Uterus (tissue), 4 donors: ENCODE results near the gene GUCA2A. TPM values are rescaled to one million over a fixed set of nuclear protein-coding genes. Genes with fewer than 3 reads are reported as not detected.

Experiments
- DNase-seq, 2 donors: peaks; one replicate each; pipeline ENCODE4 v3.0.0-alpha.2; 2019 to 2020
- H3K27ac ChIP-seq, 2 donors: fragments of 200-600 bp; sonication (generic); 1 replicate in 1 of 2; 2 replicates in 1 of 2; pipeline ENCODE4 v1.5.1; 2016 to 2018
- H3K27me3 ChIP-seq, 2 donors: fragments of 200-600 bp; sonication (generic); one replicate each; pipeline ENCODE4 v1.5.1; 2018 to 2019; ENCODE audit warnings: control low read depth in 1 of 2
- H3K36me3 ChIP-seq, 2 donors: fragments of 200-600 bp; sonication (generic); one replicate each; pipeline ENCODE4 v1.5.1; 2019; ENCODE audit warnings: control low read depth in 1 of 2
- H3K4me1 ChIP-seq, 2 donors: fragments of 200-600 bp; sonication (generic); one replicate each; pipeline ENCODE4 v1.5.1; 2018 to 2019; ENCODE audit warnings: control low read depth in 1 of 2
- H3K4me3 ChIP-seq, 2 donors: fragments of 200-600 bp; sonication (generic); 1 replicate in 1 of 2; 2 replicates in 1 of 2; pipeline ENCODE4 v1.5.1; 2018 to 2019; ENCODE audit warnings: mild to moderate bottlenecking in 1 of 2
- H3K9me3 ChIP-seq, 2 donors: fragments of 200-600 bp; sonication (generic); one replicate each; pipeline ENCODE4 v1.5.1; 2019; ENCODE audit warnings: control low read depth in 1 of 2
- CTCF ChIP-seq, 4 experiments: fragments of 200-600 bp in 2 of 4; fragments of 450-650 bp in 2 of 4; sonication (generic) in 2 of 4; IDR thresholded peaks; one replicate each; pipeline ENCODE4 v1.5.1; 2016 to 2019; ENCODE audit warnings: antibody characterized with exemption in 4 of 4, mild to moderate bottlenecking in 2 of 4, moderate library complexity in 1 of 4
- POLR2A ChIP-seq, 2 donors: fragments of 450-650 bp; IDR thresholded peaks; one replicate each; pipeline ENCODE4 v1.6.1; 2016; ENCODE audit warnings: antibody characterized with exemption in 2 of 2, mild to moderate bottlenecking in 1 of 2, moderate library complexity in 1 of 2
- intact Hi-C: fragments of 100-400 bp; cut with DNase I; formaldehyde crosslinking; loops from one replicate; pipeline ENCODE4 v1.15.1; 2023; ENCODE audit warnings: low total_unique reads
- total RNA-seq, 4 donors: library from RNA; depleted of rRNA in 3 of 4; stranded (reverse); fragments of >200 nt in 3 of 4; gene quantifications; one replicate each; pipeline versions ENCODE4 v1.1.0 to v1.2.4, GENCODE V29; 2014 to 2023
- donor health status: DM: yes; HTN: yes; CAD: no.

Gene GUCA2A
- total RNA-seq, 4 donors from 2014 or later: not detected

GRCh38 chr1:42173155-42173933 is 8.8 kb upstream of the GUCA2A start:
- H3K9me3 ChIP-seq: no peaks in the 10 kb centered on the region
- no peaks in the 10 kb centered on the region for H3K27me3 ChIP-seq
- TF ChIP-seq CTCF (IDR thresholded peaks at IDR 0.05): peak; percentile 77 to 92 (median 81)
- TF ChIP-seq POLR2A (IDR thresholded peaks at IDR 0.05): no peak
- H3K4me3 ChIP-seq: no peak overlapping the region
- H3K36me3 ChIP-seq: no peaks in the 10 kb centered on the region
- H3K27ac ChIP-seq: no peak overlapping the region
- no peaks in the 10 kb centered on the region for H3K4me1 ChIP-seq
- intact Hi-C loops: no loop called here
- DNase-seq: peak; percentile 51

GRCh38 chr1:42172381-42173133 is 8.0 kb upstream of the GUCA2A start:
- peak in 1 of 2 donors; percentile 32 for DNase-seq
- TF ChIP-seq CTCF (IDR thresholded peaks at IDR 0.05) (no peak), POLR2A (IDR thresholded peaks at IDR 0.05) (no peak)
- Histone ChIP-seq H3K9me3 (no peaks in the 10 kb centered on the region), H3K4me3 (no peak overlapping the region), H3K36me3 (no peaks in the 10 kb centered on the region), H3K27me3 (no peaks in the 10 kb centered on the region), H3K4me1 (no peaks in the 10 kb centered on the region), H3K27ac (peak overlapping the region in 1 of 2 donors; percentile 8)
- intact Hi-C loops: no loop called here

DNA sequence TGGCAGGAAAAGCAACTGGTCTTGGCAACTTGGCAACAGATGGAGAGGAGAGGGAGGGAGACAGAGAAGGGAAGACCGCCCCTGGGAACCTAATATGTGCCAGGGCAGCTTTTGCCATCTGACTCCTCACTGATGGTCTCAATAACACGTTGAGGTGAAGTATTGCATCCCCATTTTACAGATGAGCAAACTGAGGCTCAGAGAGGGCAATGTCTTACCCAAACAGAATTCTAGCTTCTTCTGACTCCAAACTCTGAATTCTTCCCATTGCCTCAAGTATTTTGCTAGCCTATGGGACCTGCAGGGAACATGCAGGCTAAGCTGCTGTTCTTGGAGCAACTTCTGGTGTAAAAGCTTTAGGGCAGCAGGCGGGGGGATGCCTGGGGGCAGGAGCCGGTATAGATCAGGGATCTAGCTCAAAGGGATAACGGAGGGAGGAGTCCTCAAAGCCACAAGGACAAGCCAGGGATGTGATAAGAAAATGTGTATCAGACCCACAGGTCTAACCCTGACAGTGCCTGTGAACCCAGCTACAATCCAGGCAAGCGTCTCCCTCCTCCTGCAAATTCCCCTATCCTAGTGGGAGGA is 7.2 kb upstream of the GUCA2A start:
- no peaks in the 10 kb centered on the region for H3K9me3 ChIP-seq
- H3K36me3 ChIP-seq: no peaks in the 10 kb centered on the region
- no peak overlapping the region for H3K4me3 ChIP-seq
- no peak overlapping the region for H3K27ac ChIP-seq
- no peak for TF ChIP-seq POLR2A (IDR thresholded peaks at IDR 0.05)
- TF ChIP-seq CTCF (IDR thresholded peaks at IDR 0.05): no peak
- DNase-seq: no peak
- H3K4me1 ChIP-seq: no peaks in the 10 kb centered on the region
- no peaks in the 10 kb centered on the region for H3K27me3 ChIP-seq
- intact Hi-C loops: no loop called here

GRCh38 chr1:42170779-42171621 is 6.5 kb upstream of the GUCA2A start:
- no peak for DNase-seq
- Histone ChIP-seq H3K4me3 (no peak overlapping the region), H3K27ac (no peak overlapping the region), H3K27me3 (no peaks in the 10 kb centered on the region), H3K36me3 (no peaks in the 10 kb centered on the region), H3K9me3 (no peaks in the 10 kb centered on the region), H3K4me1 (no peaks in the 10 kb centered on the region)
- intact Hi-C loops: no loop called here
- TF ChIP-seq CTCF (IDR thresholded peaks at IDR 0.05) (no peak), POLR2A (IDR thresholded peaks at IDR 0.05) (no peak)
